GM12878 (cell line): ENCODE measurements around the gene VAV2. TPM values are rescaled to one million over a fixed set of nuclear protein-coding genes. Genes with fewer than 3 reads are reported as not detected.

Experiments used
- ATAC-seq: fragments of 200-7000 bp; cut with Tn5 transposase; 3 replicates; pipeline ENCODE4 v1.9.1; 2020; ENCODE audit warnings: mild to moderate bottlenecking, moderate library complexity
- BruUV-seq: library from RNA; stranded (reverse); fragments of 400-500 nt; replicated peaks from 2 replicates; lab custom pipeline; 2021; lab: Mats Ljungman, UMichigan
- CTCF ChIA-PET: fragments of 300-600 bp; sonication (Branson Sonifier 250); formaldehyde crosslinking; extraction: SDS; loops from one replicate; lab custom pipeline; 2021; ENCODE audit warnings: inconsistent platforms; lab: Yijun Ruan, JAX
- POLR2A ChIA-PET: fragments of 350-600 bp; formaldehyde crosslinking; extraction: SDS; loops from one replicate; lab custom pipeline; 2021; ENCODE audit warnings: inconsistent platforms; lab: Charles Lee
- RAD21 ChIA-PET: fragments of 300-600 bp; sonication (Branson Sonifier 250); formaldehyde crosslinking; loops from one replicate; lab custom pipeline; 2023; ENCODE audit warnings: antibody characterized with exemption; ENCODE audit not compliant: unreplicated experiment; lab: Charles Lee
- SMC1A ChIA-PET: fragments of 300-600 bp; sonication (Branson Sonifier 250); formaldehyde crosslinking; loops from one replicate; lab custom pipeline; 2023; ENCODE audit not compliant: unreplicated experiment, uncharacterized antibody; lab: Charles Lee
- DNase-seq: peaks from one replicate; pipeline ENCODE4 v3.0.0-alpha.2; 2011; ENCODE audit warnings: low read depth, low spot score
- FAIRE-seq: peaks from 3 replicates; lab custom pipeline; 2011; peaks lifted over from hg19 to GRCh38; lab: Jason Lieb, UNC
- H2AFZ ChIP-seq: 2 replicates; pipeline ENCODE4 v1.6.0; 2011; ENCODE audit warnings: low read depth, low read length, control low read depth; ENCODE audit not compliant: control insufficient read depth
- H3K27ac ChIP-seq: 2 replicates; pipeline ENCODE4 v1.5.1; 2011; ENCODE audit warnings: control low read depth; ENCODE audit not compliant: control insufficient read depth, insufficient read depth
- H3K27me3 ChIP-seq, 2 experiments: replicated peaks in 1 of 2; 2 replicates each; pipeline versions ENCODE4 v1.6.0 to v1.6.1; 2011; ENCODE audit warnings: low read length in 1 of 2; ENCODE audit not compliant: control insufficient read depth in 2 of 2, insufficient read depth in 2 of 2
- H3K36me3 ChIP-seq, 2 experiments: 2 replicates each; pipeline ENCODE4 v1.5.1; 2011; ENCODE audit warnings: low read length in 1 of 2; ENCODE audit not compliant: control insufficient read depth in 2 of 2, insufficient read depth in 2 of 2
- H3K4me1 ChIP-seq: 2 replicates; pipeline ENCODE4 v1.6.1; 2011; ENCODE audit warnings: mild to moderate bottlenecking, low read length, moderate library complexity, mixed read lengths; ENCODE audit not compliant: control insufficient read depth, insufficient read depth
- H3K4me2 ChIP-seq: 2 replicates; pipeline ENCODE4 v1.6.0; 2011; ENCODE audit warnings: control low read depth; ENCODE audit not compliant: control insufficient read depth, insufficient read depth
- H3K4me3 ChIP-seq: fragments of 200-600 bp; sonication (generic); 2 replicates; pipeline ENCODE4 v1.5.1; 2016
- H3K79me2 ChIP-seq: 2 replicates; pipeline ENCODE4 v1.6.0; 2011; ENCODE audit warnings: low read length; ENCODE audit not compliant: control insufficient read depth, insufficient read depth
- H3K9ac ChIP-seq: 2 replicates; pipeline ENCODE4 v1.8.0; 2011; ENCODE audit warnings: low read length, control low read depth, mixed read lengths; ENCODE audit not compliant: control insufficient read depth, insufficient read depth
- H3K9me3 ChIP-seq: replicated peaks from 3 replicates; pipeline ENCODE4 v1.5.1; 2011; ENCODE audit warnings: mild to moderate bottlenecking, low read length; ENCODE audit not compliant: control insufficient read depth, insufficient read depth
- H4K20me1 ChIP-seq: 2 replicates; pipeline ENCODE4 v1.6.0; 2011; ENCODE audit not compliant: control insufficient read depth, insufficient read depth
- ATF7 ChIP-seq: fragments of 450-650 bp; IDR thresholded peaks from 2 replicates; pipeline ENCODE4 v1.6.1; 2016; ENCODE audit warnings: low read depth, mild to moderate bottlenecking
- BCLAF1 ChIP-seq: fragments of 450-650 bp; IDR thresholded peaks from 2 replicates; pipeline ENCODE4 v1.6.1; 2017; ENCODE audit warnings: antibody characterized with exemption, mild to moderate bottlenecking, moderate library complexity
- BHLHE40 ChIP-seq, 2 experiments: fragments of 450-650 bp in 1 of 2; IDR thresholded peaks; 2 replicates each; pipeline ENCODE4 v1.6.1; 2011 to 2017; ENCODE audit warnings: low read depth in 2 of 2, borderline replicate concordance in 1 of 2, improper control_type of control experiment in 1 of 2, low read length in 1 of 2, mild to moderate bottlenecking in 1 of 2
- PAX5 ChIP-seq: IDR thresholded peaks from 2 replicates; pipeline ENCODE4 v1.6.1; 2011; ENCODE audit warnings: low read depth, low read length, borderline replicate concordance
- TARDBP ChIP-seq: IDR thresholded peaks from 2 replicates; pipeline ENCODE4 v1.6.1; 2016; ENCODE audit warnings: borderline replicate concordance
- USF1 ChIP-seq: IDR thresholded peaks from 2 replicates; pipeline ENCODE4 v1.6.1; 2011; ENCODE audit warnings: borderline replicate concordance, low read depth, mild to moderate bottlenecking, moderate library complexity, mixed read lengths, low read length; ENCODE audit not compliant: insufficient read depth; ENCODE audit errors: extremely low read length
- WGBS: methylation state at CpG from one replicate; pipeline ENCODE4 v1.1.6; 2016; ENCODE audit warnings: low lambda C conversion rate; ENCODE audit not compliant: insufficient replicate concordance, insufficient coverage; ENCODE audit errors: missing lambda C conversion rate; 5-methylcytosine and 5-hydroxymethylcytosine counted together
- in situ Hi-C: fragments of 300-500 bp; cut with MboI; formaldehyde crosslinking; loops from 9 replicates; pipeline ENCODE4 v1.14.3; 2018; ENCODE audit warnings: mixed read lengths
- intact Hi-C: fragments of 100-400 bp; cut with micrococcal nuclease; formaldehyde crosslinking; loops from one replicate; pipeline ENCODE4 v1.14.2; 2022; ENCODE audit not compliant: unreplicated experiment
- polyA plus RNA-seq, 11 experiments: library from polyadenylated mRNA; depleted of rRNA in 4 of 11; unstranded in 6 of 11; stranded (reverse) in 5 of 11; fragments of >200 nt; fragmentation: Nextera tagmentation in 4 of 11; fragmentation: Illumina TruSeq in 1 of 11; extraction: Ambion mirVana in 4 of 11; extraction: Trizol in 1 of 11; gene quantifications; 1 replicate in 1 of 11; 2 replicates in 10 of 11; pipeline versions ENCODE4 v1.2.1 to v1.2.3, GENCODE V29; 2011 to 2016; ENCODE audit warnings: inconsistent platforms in 2 of 11, missing spikeins in 2 of 11, low read depth in 1 of 11
- total RNA-seq, 4 experiments: library from RNA; depleted of rRNA in 3 of 4; stranded (reverse); fragments of >200 nt in 3 of 4; fragmentation: Illumina TruSeq in 1 of 4; extraction: Trizol in 1 of 4; gene quantifications; 2 replicates each; pipeline versions ENCODE4 v1.2.1 to v1.2.3, GENCODE V29; 2013 to 2021

The VAV2 gene
- total and polyA plus RNA-seq, 10 of the 15 experiments (the other 5 are each of a cell fraction or from before 2014, with no cell fraction given) = 0.13 to 43.9 (median 16.9) TPM

- DNase-seq (no peak), FAIRE-seq (no peak), ATAC-seq (no peak)
- intact Hi-C loops = no loop called here
- no peaks in the 10 kb centered on the region for H3K79me2 ChIP-seq
- H4K20me1 ChIP-seq = no peaks in the 10 kb centered on the region
- no peaks in the 10 kb centered on the region for H3K9me3 ChIP-seq
- 67% methylated on average over 26 of the region's 26 CpGs for WGBS
- no peak overlapping the region for H3K4me2 ChIP-seq
- BruUV-seq = no TSS peak
- H3K27ac ChIP-seq = no peak overlapping the region
- H3K4me3 ChIP-seq = no peak overlapping the region
- ChIA-PET POLR2A (no interaction called here), CTCF (no interaction called here), SMC1A (interaction anchor here (1.2 kb wide), 1 partner anchor 9 kb away, joined by 3 read pairs; no protein-coding TSS in a partner anchor), RAD21 (no interaction called here)
- peaks cover 5 to 21% of the 10 kb centered on the region in 2 experiments; a peak in 3 of 4 replicates for H3K36me3 ChIP-seq
- no peaks in the 10 kb centered on the region for H3K27me3 ChIP-seq
- in situ Hi-C loops = no loop called here
- H2AFZ ChIP-seq = no peak overlapping the region
- H3K9ac ChIP-seq = no peak overlapping the region
- peaks cover 4% of the 10 kb centered on the region; the same call in 1 of the 2 replicates for H3K4me1 ChIP-seq
- TF ChIP-seq USF1 (no peak), ATF7 (no peak), TARDBP (no peak), BHLHE40 (IDR thresholded peaks at IDR 0.05; ENCODE audit: borderline replicate concordance in 1 of 2, low read depth in 2 of 2, low read length in 1 of 2) (no peak), BCLAF1 (no peak), PAX5 (no peak)
These were observed 179.0 kb downstream of the VAV2 start for GRCh38 chr9:133812941-133813748.
